Gastroesophageal sphincter (tissue), 4 donors: ENCODE data around the gene OPN1SW. TPM values are rescaled to one million over a fixed set of nuclear protein-coding genes. Genes with fewer than 3 reads are reported as not detected.

Experiments used
- ATAC-seq: fragments of 150-250 bp; one replicate; pipeline ENCODE4 v1.9.1; 2016; ENCODE audit warnings: mild to moderate bottlenecking, moderate library complexity
- H3K27ac ChIP-seq, 4 donors: fragments of 200-600 bp; sonication (generic) in 3 of 4; 1 replicate in 3 of 4; 2 replicates in 1 of 4; pipeline ENCODE4 v1.5.1; 2016 to 2019
- H3K27me3 ChIP-seq: fragments of 200-600 bp; sonication (generic); one replicate; pipeline ENCODE4 v1.5.1; 2019
- H3K36me3 ChIP-seq, 2 donors: fragments of 200-600 bp; sonication (generic); one replicate each; pipeline ENCODE4 v1.5.1; 2019; ENCODE audit warnings: control low read depth in 1 of 2
- H3K4me1 ChIP-seq, 3 donors: fragments of 200-600 bp; sonication (generic); 1 replicate in 2 of 3; 2 replicates in 1 of 3; pipeline ENCODE4 v1.5.1; 2016 to 2019; ENCODE audit warnings: control low read depth in 2 of 3
- H3K4me3 ChIP-seq, 2 donors: fragments of 200-600 bp; sonication (generic); one replicate each; pipeline ENCODE4 v1.5.1; 2019; ENCODE audit warnings: mild to moderate bottlenecking in 1 of 2, moderate library complexity in 1 of 2
- H3K9me3 ChIP-seq, 3 donors: fragments of 200-600 bp; sonication (generic); one replicate each; pipeline ENCODE4 v1.5.1; 2017 to 2019; ENCODE audit warnings: control low read depth in 2 of 3
- CTCF ChIP-seq, 4 experiments: fragments of 200-600 bp in 2 of 4; fragments of 450-650 bp in 2 of 4; sonication (generic) in 1 of 4; IDR thresholded peaks; one replicate each; pipeline ENCODE4 v1.5.1; 2017 to 2019; ENCODE audit warnings: antibody characterized with exemption in 4 of 4, mild to moderate bottlenecking in 2 of 4, moderate library complexity in 2 of 4
- EP300 ChIP-seq: sonication (generic); formaldehyde crosslinking; IDR thresholded peaks from one replicate; pipeline ENCODE4 v1.6.1; 2017; ENCODE audit warnings: antibody characterized with exemption, mild to moderate bottlenecking
- POLR2A ChIP-seq, 2 donors: fragments of 450-650 bp; IDR thresholded peaks; one replicate each; pipeline ENCODE4 v1.6.1; 2017; ENCODE audit warnings: antibody characterized with exemption in 2 of 2, mild to moderate bottlenecking in 2 of 2, moderate library complexity in 1 of 2
- POLR2AphosphoS5 ChIP-seq: sonication (generic); formaldehyde crosslinking; IDR thresholded peaks from one replicate; pipeline ENCODE4 v1.6.1; 2017; ENCODE audit warnings: antibody characterized with exemption
- WGBS, 2 donors: methylation state at CpG; one replicate each; pipeline ENCODE4 v1.1.5; 2018; ENCODE audit warnings: low coverage in 1 of 2; 5-methylcytosine and 5-hydroxymethylcytosine counted together
- total RNA-seq, 4 donors: library from RNA; depleted of rRNA; stranded (reverse); fragments of >200 nt; gene quantifications; one replicate each; pipeline ENCODE4 v1.1.0, GENCODE V29; 2016

The OPN1SW gene
- total RNA-seq, 4 donors from 2014 or later = not detected

- H3K27ac ChIP-seq = peak overlapping the region in 2 of 4 donors; percentile 30 to 91
- peaks cover 2 to 18% (median 6%) of the 10 kb centered on the region in 3 donors for H3K4me1 ChIP-seq
- H3K36me3 ChIP-seq = peaks cover 0 to 11% of the 10 kb centered on the region in 2 donors
- no peak for TF ChIP-seq EP300
- no peak for TF ChIP-seq POLR2AphosphoS5
- H3K4me3 ChIP-seq = no peak overlapping the region
- H3K9me3 ChIP-seq = peaks cover 0 to 18% (median 0%) of the 10 kb centered on the region in 3 donors
- H3K27me3 ChIP-seq = no peaks in the 10 kb centered on the region
- 29 to 37% methylated on average over 5 of the region's 5 CpGs for WGBS, 2 donors
- ATAC-seq = no peak
These were observed 1.8 kb upstream of the OPN1SW start for GRCh38 chr7:128777156-128778123.

GRCh38 chr7:128774921-128775320 is 673 bp downstream of the OPN1SW start:
- no peaks in the 10 kb centered on the region for H3K27me3 ChIP-seq
- H3K36me3 ChIP-seq = peaks cover 0 to 36% of the 10 kb centered on the region in 2 donors
- no peaks in the 10 kb centered on the region for H3K4me1 ChIP-seq
- H3K27ac ChIP-seq = no peak overlapping the region
- TF ChIP-seq POLR2A (IDR thresholded peaks at IDR 0.05) (no peak), CTCF (IDR thresholded peaks at IDR 0.05) (no peak), POLR2AphosphoS5 (no peak), EP300 (no peak)
- ATAC-seq = no peak
- peaks cover 0 to 18% (median 0%) of the 10 kb centered on the region in 3 donors for H3K9me3 ChIP-seq
- 100% methylated on average over 2 of the region's 7 CpGs; no CpG with 5 or more reads in 1 of the 2 donors for WGBS, 2 donors
- no peak overlapping the region for H3K4me3 ChIP-seq

- Histone ChIP-seq H3K4me3 (no peak overlapping the region), H3K9me3 (peaks cover 0 to 18% (median 0%) of the 10 kb centered on the region in 3 donors), H3K27me3 (no peaks in the 10 kb centered on the region), H3K36me3 (peaks cover 0 to 44% of the 10 kb centered on the region in 2 donors), H3K4me1 (no peaks in the 10 kb centered on the region), H3K27ac (no peak overlapping the region)
- ATAC-seq = no peak
- TF ChIP-seq EP300 = no peak
- no peak for TF ChIP-seq POLR2A (IDR thresholded peaks at IDR 0.05)
- TF ChIP-seq POLR2AphosphoS5 = no peak
- TF ChIP-seq CTCF (IDR thresholded peaks at IDR 0.05) = no peak
- 88% methylated on average over 9 of the region's 13 CpGs; no CpG with 5 or more reads in 1 of the 2 donors for WGBS, 2 donors
These were observed 1.4 kb downstream of the OPN1SW start for GRCh38 chr7:128774029-128774689.

- Histone ChIP-seq H3K9me3 (peaks cover 0 to 16% (median 0%) of the 10 kb centered on the region in 3 donors), H3K27ac (no peak overlapping the region), H3K27me3 (no peaks in the 10 kb centered on the region), H3K36me3 (peaks cover 0 to 49% of the 10 kb centered on the region in 2 donors), H3K4me3 (no peak overlapping the region), H3K4me1 (no peaks in the 10 kb centered on the region)
- TF ChIP-seq POLR2AphosphoS5 (no peak), EP300 (no peak), POLR2A (IDR thresholded peaks at IDR 0.05) (no peak), CTCF (IDR thresholded peaks at IDR 0.05) (no peak)
- ATAC-seq = no peak
- 96 to 98% methylated on average over 9 to 10 of the region's 12 CpGs for WGBS, 2 donors
These were observed 2.0 kb downstream of the OPN1SW start for GRCh38 chr7:128773604-128774003.

GRCh38 chr7:128770233-128770632 is 5.4 kb downstream of the OPN1SW start:
- Histone ChIP-seq H3K4me3 (no peak overlapping the region), H3K4me1 (peaks cover 0 to 11% (median 5%) of the 10 kb centered on the region in 3 donors), H3K27me3 (no peaks in the 10 kb centered on the region), H3K9me3 (no peaks in the 10 kb centered on the region), H3K27ac (no peak overlapping the region), H3K36me3 (peaks cover 0 to 81% of the 10 kb centered on the region in 2 donors)
- TF ChIP-seq EP300 = no peak
- no peak for TF ChIP-seq POLR2AphosphoS5
- TF ChIP-seq POLR2A (IDR thresholded peaks at IDR 0.05) = no peak
- no peak for TF ChIP-seq CTCF (IDR thresholded peaks at IDR 0.05)
- WGBS, 2 donors = 11 to 45% methylated on average over 1 to 2 of the region's 2 CpGs
- no peak for ATAC-seq
